Peyer's patch (tissue), 4 donors: Measurements from ENCODE around the gene CCDC126. TPM values are rescaled to one million over a fixed set of nuclear protein-coding genes. Genes with fewer than 3 reads are reported as not detected.
"Not testable (repeated sequence)": the region's sequence is repeated elsewhere in the genome, so short reads cannot be mapped to it uniquely, and the experiment has no call there.

ENCODE experiments used
- DNase-seq, 3 donors: peaks; one replicate each; pipeline ENCODE4 v3.0.0-alpha.2; 2017 to 2019
- H3K27ac ChIP-seq, 4 donors: fragments of 200-600 bp; sonication (generic); one replicate each; pipeline ENCODE4 v1.5.1; 2016 to 2019
- H3K27me3 ChIP-seq, 2 donors: fragments of 200-600 bp; sonication (generic); one replicate each; pipeline ENCODE4 v1.5.1; 2019
- H3K36me3 ChIP-seq, 3 donors: fragments of 200-600 bp; sonication (generic); one replicate each; pipeline ENCODE4 v1.5.1; 2016 to 2019
- H3K4me1 ChIP-seq, 4 donors: fragments of 200-600 bp; sonication (generic); one replicate each; pipeline ENCODE4 v1.5.1; 2016 to 2019
- H3K4me3 ChIP-seq, 4 donors: fragments of 200-600 bp; sonication (generic); 1 replicate in 3 of 4; 2 replicates in 1 of 4; pipeline ENCODE4 v1.5.1; 2016 to 2019; ENCODE audit warnings: mild to moderate bottlenecking in 1 of 4
- H3K9me3 ChIP-seq, 4 donors: fragments of 200-600 bp; sonication (generic); one replicate each; pipeline ENCODE4 v1.5.1; 2016 to 2019; ENCODE audit warnings: mild to moderate bottlenecking in 1 of 4
- CTCF ChIP-seq, 6 experiments: fragments of 450-650 bp in 4 of 6; fragments of 200-600 bp in 2 of 6; sonication (generic) in 1 of 6; IDR thresholded peaks; one replicate each; pipeline ENCODE4 v1.5.1; 2017 to 2019; ENCODE audit warnings: antibody characterized with exemption in 6 of 6, mild to moderate bottlenecking in 3 of 6, moderate library complexity in 1 of 6
- POLR2A ChIP-seq, 2 donors: fragments of 450-650 bp; IDR thresholded peaks; one replicate each; pipeline ENCODE4 v1.5.1; 2017; ENCODE audit warnings: antibody characterized with exemption in 2 of 2, mild to moderate bottlenecking in 2 of 2, moderate library complexity in 2 of 2
- total RNA-seq, 4 donors: library from RNA; depleted of rRNA; stranded (reverse); fragments of >200 nt; gene quantifications; one replicate each; pipeline ENCODE4 v1.1.0, GENCODE V29; 2016

CCDC126 gene
- total RNA-seq, 4 donors from 2014 or later, result 18.5 to 21.4 (median 20.0) TPM

GRCh38 chr7:23672033-23672432 is 74.9 kb downstream of the CCDC126 start:
- Histone ChIP-seq H3K4me3 (no peak overlapping the region), H3K4me1 (no peaks in the 10 kb centered on the region), H3K36me3 (no peaks in the 10 kb centered on the region), H3K9me3 (no peaks in the 10 kb centered on the region), H3K27ac (no peak overlapping the region), H3K27me3 (no peaks in the 10 kb centered on the region)
- DNase-seq, result no peak
- TF ChIP-seq POLR2A (IDR thresholded peaks at IDR 0.05) (no peak), CTCF (IDR thresholded peaks at IDR 0.05) (no peak)

GRCh38 chr7:23679898-23680413 is 82.8 kb downstream of the CCDC126 start, which contains the start of gene FAM221A:
Gene FAM221A (plus strand): TSS chr7:23680199. CDS start chr7:23680219, 20 bp downstream.
- TF ChIP-seq POLR2A (IDR thresholded peaks at IDR 0.05) (peak; percentile 39 to 52), CTCF (IDR thresholded peaks at IDR 0.05) (peak; percentile 17 to 94 (median 84))
- Histone ChIP-seq H3K27me3 (no peaks in the 10 kb centered on the region), H3K4me3 (peak within 1 kb of the TSS; percentile 62 to 86 (median 76)), H3K27ac (peak within 1 kb of the TSS; percentile 72 to 91 (median 82)), H3K4me1 (peaks cover 0 to 8% (median 1%) of the 10 kb centered on the region in 4 donors), H3K36me3 (no peaks in the 10 kb centered on the region), H3K9me3 (no peaks in the 10 kb centered on the region)
- DNase-seq, result peak; percentile 80 to 97 (median 95)

- DNase-seq, result peak; percentile 47 to 85 (median 82)
- Histone ChIP-seq H3K36me3 (no peaks in the 10 kb centered on the region), H3K4me1 (peaks cover 0 to 8% (median 1%) of the 10 kb centered on the region in 4 donors), H3K27ac (peak overlapping the region; percentile 72 to 91 (median 82)), H3K27me3 (no peaks in the 10 kb centered on the region), H3K4me3 (peak overlapping the region; percentile 62 to 86 (median 76)), H3K9me3 (no peaks in the 10 kb centered on the region)
- TF ChIP-seq POLR2A (IDR thresholded peaks at IDR 0.05) (peak; percentile 45 to 59), CTCF (IDR thresholded peaks at IDR 0.05) (no peak)
Observed at GRCh38 chr7:23680414-23681405, 83.5 kb downstream of the CCDC126 start.

- not testable (repeated sequence) for H3K36me3 ChIP-seq, H3K27ac ChIP-seq, H3K27me3 ChIP-seq, H3K4me3 ChIP-seq, DNase-seq, H3K4me1 ChIP-seq, H3K9me3 ChIP-seq
Observed at GRCh38 chr7:23684041-23684440, 86.9 kb downstream of the CCDC126 start.

GRCh38 chr7:23685731-23686130 is 88.5 kb downstream of the CCDC126 start:
- no peak for DNase-seq
- Histone ChIP-seq H3K4me1 (peaks cover 0 to 8% (median 1%) of the 10 kb centered on the region in 4 donors), H3K27me3 (no peaks in the 10 kb centered on the region), H3K4me3 (no peak overlapping the region), H3K9me3 (no peaks in the 10 kb centered on the region), H3K27ac (peak overlapping the region in 2 of 4 donors; percentile 22 to 29), H3K36me3 (peaks cover 0 to 19% (median 0%) of the 10 kb centered on the region in 3 donors)
- TF ChIP-seq POLR2A (IDR thresholded peaks at IDR 0.05) (no peak), CTCF (IDR thresholded peaks at IDR 0.05) (no peak)

- TF ChIP-seq POLR2A (IDR thresholded peaks at IDR 0.05) (no peak), CTCF (IDR thresholded peaks at IDR 0.05) (no peak)
- Histone ChIP-seq H3K4me3 (no peak overlapping the region), H3K4me1 (no peaks in the 10 kb centered on the region), H3K27me3 (no peaks in the 10 kb centered on the region), H3K36me3 (peaks cover 0 to 28% (median 0%) of the 10 kb centered on the region in 3 donors), H3K9me3 (no peaks in the 10 kb centered on the region), H3K27ac (no peak overlapping the region)
- no peak for DNase-seq
Observed at GRCh38 chr7:23687011-23687410, 89.8 kb downstream of the CCDC126 start.
